GM18517 (cell line): ENCODE measurements around the gene ARPC3.
A peak's percentile ranks its signal among the peaks of the same experiment; 100 is the strongest.
"Not testable (repeated sequence)": the region's sequence is repeated elsewhere in the genome, so short reads cannot be mapped to it uniquely, and the experiment has no call there.

Source experiments
- ATAC-seq: cut with Tn5 transposase; IDR thresholded peaks from one replicate; pipeline ENCODE4 v1.9.1; 2021; ENCODE audit warnings: mild to moderate bottlenecking, moderate library complexity; ENCODE audit not compliant: unreplicated experiment

Gene ARPC3

GRCh38 chr12:110420644-110421043, 29.5 kb downstream of the ARPC3 start:
- not testable (repeated sequence) for ATAC-seq

- ATAC-seq = not testable (repeated sequence)
Observed at GRCh38 chr12:110417113-110417512, 33.0 kb downstream of the ARPC3 start.

GRCh38 chr12:110410086-110410485, 40.1 kb downstream of the ARPC3 start:
- ATAC-seq = not testable (repeated sequence)

- ATAC-seq = not testable (repeated sequence)
Observed at GRCh38 chr12:110405126-110405662, 44.9 kb downstream of the ARPC3 start.

- ATAC-seq = peak; percentile 42
Observed at GRCh38 chr12:110403976-110404682, 46.0 kb downstream of the ARPC3 start.

- ATAC-seq = peak; percentile 66
Observed at GRCh38 chr12:110403146-110403975, 46.8 kb downstream of the ARPC3 start, which contains the start of gene ANAPC7. Gene ANAPC7 (minus strand): TSS chr12:110403708. CDS start chr12:110403627, 81 bp downstream.
